Gastroesophageal sphincter (tissue), 4 donors: ENCODE results near the gene DCLK2. TPM values are rescaled to one million over a fixed set of nuclear protein-coding genes. Genes with fewer than 3 reads are reported as not detected.

Experiments
- ATAC-seq: fragments of 150-250 bp; one replicate; pipeline ENCODE4 v1.9.1; 2016; ENCODE audit warnings: mild to moderate bottlenecking, moderate library complexity
- H3K27ac ChIP-seq, 4 donors: fragments of 200-600 bp; sonication (generic) in 3 of 4; 1 replicate in 3 of 4; 2 replicates in 1 of 4; pipeline ENCODE4 v1.5.1; 2016 to 2019
- H3K27me3 ChIP-seq: fragments of 200-600 bp; sonication (generic); one replicate; pipeline ENCODE4 v1.5.1; 2019
- H3K36me3 ChIP-seq, 2 donors: fragments of 200-600 bp; sonication (generic); one replicate each; pipeline ENCODE4 v1.5.1; 2019; ENCODE audit warnings: control low read depth in 1 of 2
- H3K4me1 ChIP-seq, 3 donors: fragments of 200-600 bp; sonication (generic); 1 replicate in 2 of 3; 2 replicates in 1 of 3; pipeline ENCODE4 v1.5.1; 2016 to 2019; ENCODE audit warnings: control low read depth in 2 of 3
- H3K4me3 ChIP-seq, 2 donors: fragments of 200-600 bp; sonication (generic); one replicate each; pipeline ENCODE4 v1.5.1; 2019; ENCODE audit warnings: mild to moderate bottlenecking in 1 of 2, moderate library complexity in 1 of 2
- H3K9me3 ChIP-seq, 3 donors: fragments of 200-600 bp; sonication (generic); one replicate each; pipeline ENCODE4 v1.5.1; 2017 to 2019; ENCODE audit warnings: control low read depth in 2 of 3
- CTCF ChIP-seq, 4 experiments: fragments of 200-600 bp in 2 of 4; fragments of 450-650 bp in 2 of 4; sonication (generic) in 1 of 4; IDR thresholded peaks; one replicate each; pipeline ENCODE4 v1.5.1; 2017 to 2019; ENCODE audit warnings: antibody characterized with exemption in 4 of 4, mild to moderate bottlenecking in 2 of 4, moderate library complexity in 2 of 4
- EP300 ChIP-seq: sonication (generic); formaldehyde crosslinking; IDR thresholded peaks from one replicate; pipeline ENCODE4 v1.6.1; 2017; ENCODE audit warnings: antibody characterized with exemption, mild to moderate bottlenecking
- POLR2A ChIP-seq, 2 donors: fragments of 450-650 bp; IDR thresholded peaks; one replicate each; pipeline ENCODE4 v1.6.1; 2017; ENCODE audit warnings: antibody characterized with exemption in 2 of 2, mild to moderate bottlenecking in 2 of 2, moderate library complexity in 1 of 2
- POLR2AphosphoS5 ChIP-seq: sonication (generic); formaldehyde crosslinking; IDR thresholded peaks from one replicate; pipeline ENCODE4 v1.6.1; 2017; ENCODE audit warnings: antibody characterized with exemption
- WGBS, 2 donors: methylation state at CpG; one replicate each; pipeline ENCODE4 v1.1.5; 2018; ENCODE audit warnings: low coverage in 1 of 2; 5-methylcytosine and 5-hydroxymethylcytosine counted together
- total RNA-seq, 4 donors: library from RNA; depleted of rRNA; stranded (reverse); fragments of >200 nt; gene quantifications; one replicate each; pipeline ENCODE4 v1.1.0, GENCODE V29; 2016

DCLK2 gene
- total RNA-seq, 4 donors from 2014 or later, result 17.1 to 33.0 (median 19.7) TPM

DNA sequence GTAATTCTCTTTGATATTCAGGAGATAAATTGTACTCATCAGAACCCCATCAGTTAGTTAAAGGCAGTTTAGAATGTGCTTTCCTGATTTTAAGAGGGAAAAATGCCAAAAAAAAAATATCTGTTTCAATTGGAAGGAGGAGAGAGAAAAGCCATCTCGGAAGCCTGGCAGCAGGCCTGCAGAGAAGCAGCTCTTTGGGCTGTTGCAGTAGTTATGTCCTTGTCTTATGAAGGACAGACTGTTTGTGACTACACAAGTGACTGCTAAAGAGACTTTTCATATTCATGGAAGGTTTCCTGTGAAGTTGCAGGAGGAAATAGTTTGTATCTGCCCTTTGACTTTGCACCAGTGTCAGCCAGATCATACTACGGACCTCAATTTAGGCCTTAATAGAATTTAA is 88.8 kb downstream of the DCLK2 start:
- WGBS, 2 donors, result 33 to 47% methylated on average over 2 of the region's 2 CpGs
- Histone ChIP-seq H3K27me3 (no peaks in the 10 kb centered on the region), H3K27ac (no peak overlapping the region), H3K4me1 (peaks cover 0 to 5% (median 0%) of the 10 kb centered on the region in 3 donors), H3K9me3 (no peaks in the 10 kb centered on the region), H3K36me3 (no peaks in the 10 kb centered on the region), H3K4me3 (no peak overlapping the region)
- TF ChIP-seq POLR2A (IDR thresholded peaks at IDR 0.05) (no peak), CTCF (IDR thresholded peaks at IDR 0.05) (no peak), POLR2AphosphoS5 (no peak), EP300 (no peak)
- ATAC-seq, result no peak

GRCh38 chr4:150173432-150173861 is 95.2 kb downstream of the DCLK2 start:
- H3K9me3 ChIP-seq, result no peaks in the 10 kb centered on the region
- H3K36me3 ChIP-seq, result no peaks in the 10 kb centered on the region
- ATAC-seq, result peak; percentile 19
- H3K27ac ChIP-seq, result peak overlapping the region in 3 of 4 donors; percentile 2 to 45 (median 34)
- WGBS, 2 donors, result 0 to 33% methylated on average over 1 of the region's 1 CpG
- TF ChIP-seq EP300 (no peak), POLR2AphosphoS5 (no peak), CTCF (IDR thresholded peaks at IDR 0.05) (no peak), POLR2A (IDR thresholded peaks at IDR 0.05) (no peak)
- H3K4me3 ChIP-seq, result no peak overlapping the region
- H3K27me3 ChIP-seq, result no peaks in the 10 kb centered on the region
- H3K4me1 ChIP-seq, result peaks cover 0 to 45% (median 6%) of the 10 kb centered on the region in 3 donors

GRCh38 chr4:150173982-150174398 is 95.7 kb downstream of the DCLK2 start:
- no peak overlapping the region for H3K4me3 ChIP-seq
- 76 to 81% methylated on average over 2 to 5 of the region's 5 CpGs for WGBS, 2 donors
- no peaks in the 10 kb centered on the region for H3K36me3 ChIP-seq
- H3K9me3 ChIP-seq, result no peaks in the 10 kb centered on the region
- H3K27me3 ChIP-seq, result no peaks in the 10 kb centered on the region
- TF ChIP-seq CTCF (IDR thresholded peaks at IDR 0.05), result no peak
- no peak for TF ChIP-seq EP300
- TF ChIP-seq POLR2AphosphoS5, result peak; percentile 12
- no peak for TF ChIP-seq POLR2A (IDR thresholded peaks at IDR 0.05)
- peak overlapping the region in 3 of 4 donors; percentile 2 to 45 (median 34) for H3K27ac ChIP-seq
- peak; percentile 57 for ATAC-seq
- H3K4me1 ChIP-seq, result peaks cover 0 to 45% (median 6%) of the 10 kb centered on the region in 3 donors

DNA sequence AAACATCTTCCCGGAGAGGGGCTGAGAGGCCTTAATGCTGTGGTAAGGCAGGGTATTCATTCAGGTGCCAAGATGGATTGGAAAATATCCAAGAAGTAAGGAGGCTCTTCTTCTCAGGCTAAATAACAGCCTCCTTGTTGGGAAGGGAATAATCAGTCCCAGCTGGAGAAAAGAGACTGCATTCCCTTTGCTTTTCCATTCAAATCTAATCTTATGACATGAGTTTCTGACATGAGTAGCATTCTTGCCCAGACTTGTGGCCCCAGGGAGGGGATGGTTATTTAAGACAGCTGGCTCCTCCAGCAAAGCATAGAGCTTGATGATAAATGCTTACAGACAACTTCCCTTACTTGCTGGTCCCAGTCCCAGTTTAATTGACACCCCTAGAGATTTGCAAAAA is 98.3 kb downstream of the DCLK2 start:
- TF ChIP-seq EP300 (no peak), POLR2AphosphoS5 (no peak), POLR2A (IDR thresholded peaks at IDR 0.05) (no peak), CTCF (IDR thresholded peaks at IDR 0.05) (no peak)
- H3K4me3 ChIP-seq, result no peak overlapping the region
- H3K27me3 ChIP-seq, result no peaks in the 10 kb centered on the region
- H3K9me3 ChIP-seq, result no peaks in the 10 kb centered on the region
- H3K4me1 ChIP-seq, result peaks cover 0 to 45% (median 6%) of the 10 kb centered on the region in 3 donors
- H3K36me3 ChIP-seq, result no peaks in the 10 kb centered on the region
- peak overlapping the region in 1 of 4 donors; percentile 9 for H3K27ac ChIP-seq
- WGBS, 2 donors, result 0 to 14% methylated on average over 1 of the region's 1 CpG
- no peak for ATAC-seq

- ATAC-seq, result no peak
- Histone ChIP-seq H3K36me3 (no peaks in the 10 kb centered on the region), H3K27ac (no peak overlapping the region), H3K4me3 (no peak overlapping the region), H3K4me1 (peaks cover 0 to 42% (median 6%) of the 10 kb centered on the region in 3 donors), H3K27me3 (no peaks in the 10 kb centered on the region), H3K9me3 (no peaks in the 10 kb centered on the region)
- WGBS, 2 donors, result 17 to 41% methylated on average over 4 of the region's 4 CpGs
- TF ChIP-seq EP300 (no peak), CTCF (IDR thresholded peaks at IDR 0.05) (no peak), POLR2A (IDR thresholded peaks at IDR 0.05) (no peak), POLR2AphosphoS5 (no peak)
Measured at GRCh38 chr4:150178161-150178560, 99.9 kb downstream of the DCLK2 start.
